ENCODE data around the gene TPRG1L. TPM values are rescaled to one million over a fixed set of nuclear protein-coding genes. Genes with fewer than 3 reads are reported as not detected.
A peak's percentile ranks its signal among the peaks of the same experiment; 100 is the strongest.
"Not testable (repeated sequence)": the region's sequence is repeated elsewhere in the genome, so short reads cannot be mapped to it uniquely, and the experiment has no call there.

TPRG1L gene
- total RNA-seq, 1 donor = 19.4 TPM

- not testable (repeated sequence) for DNase-seq (ENCODE audit: low read depth); H3K4me3 ChIP-seq (ENCODE audit: low read depth, low read length)
These were observed 3.6 kb upstream of the TPRG1L start for GRCh38 chr1:3621151-3621671.

GRCh38 chr1:3622102-3622501 is 2.7 kb upstream of the TPRG1L start:
- not testable (repeated sequence) for H3K4me3 ChIP-seq (ENCODE audit: low read depth, low read length); DNase-seq (ENCODE audit: low read depth)

More at GRCh38 chr1:3621151-3621671, 3.6 kb upstream of the TPRG1L start:
- TF ChIP-seq CTCF (IDR thresholded peaks at IDR 0.05; ENCODE audit: insufficient read depth, low read depth, low read length) = peak; percentile 61

- no peak for TF ChIP-seq CTCF (IDR thresholded peaks at IDR 0.05; ENCODE audit: insufficient read depth, low read depth, low read length)
- DNase-seq (ENCODE audit: low read depth) = no peak
These were observed 1.2 kb upstream of the TPRG1L start for GRCh38 chr1:3623441-3624199.

GRCh38 chr1:3625151-3625907 is 514 bp downstream of the TPRG1L start:
- no peak for TF ChIP-seq CTCF (IDR thresholded peaks at IDR 0.05; ENCODE audit: insufficient read depth, low read depth, low read length)
- DNase-seq (ENCODE audit: low read depth) = peak; percentile 41
- peak overlapping the region; percentile 70 for H3K4me3 ChIP-seq (ENCODE audit: low read depth, low read length)

More at GRCh38 chr1:3623441-3624199, 1.2 kb upstream of the TPRG1L start:
- peak overlapping the region; percentile 75 for H3K4me3 ChIP-seq (ENCODE audit: low read depth, low read length)

- no peak for TF ChIP-seq CTCF (IDR thresholded peaks at IDR 0.05; ENCODE audit: insufficient read depth, low read depth, low read length)
These were observed 1.2 kb downstream of the TPRG1L start for GRCh38 chr1:3626025-3626424.

GRCh38 chr1:3627515-3628253 is 2.9 kb downstream of the TPRG1L start:
- TF ChIP-seq CTCF (IDR thresholded peaks at IDR 0.05; ENCODE audit: insufficient read depth, low read depth, low read length) = no peak
- DNase-seq (ENCODE audit: low read depth) = no peak
- no peak overlapping the region for H3K4me3 ChIP-seq (ENCODE audit: low read depth, low read length)

More at GRCh38 chr1:3626025-3626424, 1.2 kb downstream of the TPRG1L start:
- no peak for DNase-seq (ENCODE audit: low read depth)
- H3K4me3 ChIP-seq (ENCODE audit: low read depth, low read length) = peak overlapping the region; percentile 70
